IMR-90 (cell line): ENCODE measurements around the gene ATP5F1B. TPM values are rescaled to one million over a fixed set of nuclear protein-coding genes. Genes with fewer than 3 reads are reported as not detected.
A peak's percentile ranks its signal among the peaks of the same experiment; 100 is the strongest.

Source experiments
- ATAC-seq: fragments of 200-7000 bp; cut with Tn5 transposase; 2 replicates; pipeline ENCODE4 v1.9.1; 2020; ENCODE audit warnings: low read depth, mild to moderate bottlenecking, moderate library complexity
- BruUV-seq: library from RNA; stranded (reverse); fragments of 400-500 nt; replicated peaks from 2 replicates; lab custom pipeline; 2021; lab: Mats Ljungman, UMichigan
- CTCF ChIA-PET: fragments of 300-600 bp; formaldehyde crosslinking; extraction: SDS; loops from one replicate; lab custom pipeline; 2021; ENCODE audit warnings: antibody characterized with exemption; lab: Yijun Ruan, JAX
- POLR2A ChIA-PET: fragments of 300-600 bp; sonication (Branson Sonifier 250); formaldehyde crosslinking; loops from one replicate; lab custom pipeline; 2022; ENCODE audit warnings: antibody characterized with exemption; ENCODE audit not compliant: unreplicated experiment; lab: Charles Lee
- DNase-seq: peaks from one replicate; pipeline ENCODE4 v3.0.0; 2013
- H2AFZ ChIP-seq: replicated peaks from 2 replicates; pipeline ENCODE3; 2013; ENCODE audit warnings: low read length, mild to moderate bottlenecking; ENCODE audit not compliant: poor library complexity
- H2AK5ac ChIP-seq: 2 replicates; pipeline ENCODE4 v1.6.1; 2013; ENCODE audit warnings: low read depth, low read length, inconsistent platforms
- H2AK9ac ChIP-seq: replicated peaks from 2 replicates; pipeline ENCODE3; 2013; ENCODE audit warnings: mild to moderate bottlenecking, low read depth, low read length, moderate library complexity; ENCODE audit not compliant: poor library complexity
- H2BK120ac ChIP-seq: 2 replicates; pipeline ENCODE4 v1.6.1; 2013; ENCODE audit warnings: low read depth, low read length, inconsistent platforms
- H2BK15ac ChIP-seq: 3 replicates; pipeline ENCODE4 v1.6.1; 2013; ENCODE audit warnings: low read depth, low read length, inconsistent platforms
- H2BK20ac ChIP-seq: 2 replicates; pipeline ENCODE4 v1.6.1; 2013; ENCODE audit warnings: low read depth, mild to moderate bottlenecking, inconsistent platforms, low read length, moderate library complexity
- H2BK5ac ChIP-seq: 2 replicates; pipeline ENCODE4 v1.6.1; 2013; ENCODE audit warnings: mild to moderate bottlenecking, low read depth, low read length, inconsistent platforms; ENCODE audit not compliant: poor library complexity, severe bottlenecking
- H3K14ac ChIP-seq: replicated peaks from 2 replicates; pipeline ENCODE4 v1.6.1; 2013; ENCODE audit warnings: low read depth, low read length, inconsistent platforms
- H3K18ac ChIP-seq: 2 replicates; pipeline ENCODE4 v1.6.1; 2013; ENCODE audit warnings: low read depth, low read length, control low read depth
- H3K23ac ChIP-seq: 2 replicates; pipeline ENCODE4 v1.6.1; 2013; ENCODE audit warnings: low read depth, low read length, inconsistent platforms
- H3K27ac ChIP-seq: 2 replicates; pipeline ENCODE4 v1.5.1; 2013; ENCODE audit warnings: mild to moderate bottlenecking, control low read depth, low read length; ENCODE audit not compliant: insufficient read depth
- H3K27me3 ChIP-seq: 2 replicates; pipeline ENCODE4 v1.6.1; 2013; ENCODE audit warnings: low read length; ENCODE audit not compliant: control insufficient read depth, insufficient read depth
- H3K36me3 ChIP-seq: 2 replicates; pipeline ENCODE4 v1.6.1; 2013; ENCODE audit warnings: low read length, mixed read lengths; ENCODE audit not compliant: control insufficient read depth, insufficient read depth
- H3K4ac ChIP-seq: 2 replicates; pipeline ENCODE4 v1.6.1; 2013; ENCODE audit warnings: low read depth, low read length, inconsistent platforms
- H3K4me1 ChIP-seq: 2 replicates; pipeline ENCODE4 v1.6.1; 2013; ENCODE audit warnings: low read length, mixed read lengths; ENCODE audit not compliant: control insufficient read depth, insufficient read depth
- H3K4me2 ChIP-seq: 2 replicates; pipeline ENCODE4 v1.6.1; 2013; ENCODE audit warnings: low read depth, mild to moderate bottlenecking, control low read depth, low read length, moderate library complexity
- H3K4me3 ChIP-seq: 2 replicates; pipeline ENCODE4 v1.5.1; 2013; ENCODE audit warnings: low read depth, mild to moderate bottlenecking, control low read depth, low read length, moderate library complexity; ENCODE audit not compliant: insufficient read depth
- H3K56ac ChIP-seq: 2 replicates; pipeline ENCODE4 v1.6.1; 2013; ENCODE audit warnings: low read length, inconsistent platforms; ENCODE audit not compliant: insufficient read depth; ENCODE audit errors: extremely low read depth
- H3K79me1 ChIP-seq, 2 experiments: 2 replicates each; pipeline ENCODE4 v1.6.1; 2013; ENCODE audit warnings: low read length in 2 of 2, inconsistent platforms in 1 of 2, low read depth in 1 of 2
- H3K9ac ChIP-seq: 2 replicates; pipeline ENCODE4 v1.6.1; 2013; ENCODE audit warnings: low read depth, low read length, control low read depth
- H3K9me1 ChIP-seq: 2 replicates; pipeline ENCODE4 v1.6.1; 2013; ENCODE audit warnings: low read length, inconsistent platforms; ENCODE audit not compliant: insufficient read depth
- H3K9me3 ChIP-seq: 2 replicates; pipeline ENCODE4 v1.6.1; 2013; ENCODE audit warnings: low read length; ENCODE audit not compliant: control insufficient read depth, insufficient read depth
- H4K20me1 ChIP-seq: 2 replicates; pipeline ENCODE4 v1.6.1; 2013; ENCODE audit warnings: low read length, inconsistent platforms; ENCODE audit not compliant: insufficient read depth
- H4K5ac ChIP-seq: 2 replicates; pipeline ENCODE4 v1.6.1; 2013; ENCODE audit warnings: mild to moderate bottlenecking, low read depth, low read length, control low read depth
- H4K8ac ChIP-seq, 2 experiments: 2 replicates each; pipeline ENCODE4 v1.6.1; 2013; ENCODE audit warnings: low read depth in 2 of 2, low read length in 2 of 2, control low read depth in 1 of 2, inconsistent platforms in 1 of 2
- H4K91ac ChIP-seq: 2 replicates; pipeline ENCODE4 v1.6.1; 2013; ENCODE audit warnings: low read depth, low read length, inconsistent platforms; ENCODE audit not compliant: insufficient read depth
- CHD1 ChIP-seq: IDR thresholded peaks from 2 replicates; pipeline ENCODE4 v1.6.1; 2012; ENCODE audit warnings: low read depth, low read length, improper control_type of control experiment
- ELK1 ChIP-seq: fragments of 150-350 bp; IDR thresholded peaks from 2 replicates; pipeline ENCODE4 v1.6.1; 2016; ENCODE audit warnings: low read depth, mild to moderate bottlenecking, low read length, moderate library complexity, borderline replicate concordance
- MAFK ChIP-seq: IDR thresholded peaks from 2 replicates; pipeline ENCODE4 v1.6.1; 2012; ENCODE audit warnings: low read depth, low read length, improper control_type of control experiment
- WGBS, 2 experiments: methylation state at CpG; one replicate each; pipeline versions ENCODE4 v1.1.5 to v1.1.7; 2013; ENCODE audit warnings: missing lambda C conversion rate in 2 of 2; ENCODE audit not compliant: insufficient read length in 1 of 2; ENCODE audit errors: extremely low coverage in 2 of 2; 5-methylcytosine and 5-hydroxymethylcytosine counted together
- dilution Hi-C: fragments of 300-500 bp; cut with HindIII; formaldehyde crosslinking; loops from one replicate; pipeline ENCODE4 v1.14.3; 2018; ENCODE audit warnings: low sequenced_read_pairs; ENCODE audit not compliant: unreplicated experiment
- in situ Hi-C: fragments of 300-500 bp; cut with MboI; formaldehyde crosslinking; loops from 3 replicates; pipeline ENCODE4 v1.14.3; 2019; ENCODE audit warnings: low sequenced_read_pairs, inconsistent platforms, mixed read lengths
- intact Hi-C: fragments of 100-400 bp; cut with micrococcal nuclease; formaldehyde crosslinking; loops from 2 replicates; pipeline ENCODE4 v1.10.0; 2022
- polyA plus RNA-seq, 3 experiments: library from polyadenylated mRNA; depleted of rRNA; stranded (reverse); fragments of >200 nt; gene quantifications; 2 replicates each; pipeline ENCODE4 v1.2.3, GENCODE V29; 2012; ENCODE audit warnings: low replicate concordance in 1 of 3
- total RNA-seq: library from RNA; depleted of rRNA; stranded (reverse); fragments of >200 nt; gene quantifications from 2 replicates; pipeline ENCODE4 v1.2.3, GENCODE V29; 2012

The ATP5F1B gene
- total and polyA plus RNA-seq, 2 of the 4 experiments (the other 2 are of a cell fraction) = 812 to 915 TPM

GRCh38 chr12:56644654-56645053 lies 1.1 kb downstream of the ATP5F1B start:
- intact Hi-C loops = loop anchor here (1.0 to 10.0 kb wide), 2 partner anchors 42 to 360 kb away; partner anchors contain the start of gene ZBTB39
- Histone ChIP-seq H3K23ac (peak overlapping the region; percentile 80), H3K27me3 (no peaks in the 10 kb centered on the region), H3K14ac (peak overlapping the region; percentile 90), H3K9me1 (no peaks in the 10 kb centered on the region; the same call in 1 of the 2 replicates), H2AK5ac (no peak overlapping the region), H2AK9ac (no peak overlapping the region), H4K5ac (no peak overlapping the region), H3K4ac (no peak overlapping the region), H3K4me2 (peak overlapping the region; percentile 97), H4K8ac (no peak overlapping the region), H2BK5ac (peak overlapping the region; percentile 68), H3K9me3 (no peaks in the 10 kb centered on the region), H3K4me3 (peak overlapping the region; percentile 74), H2BK20ac (no peak overlapping the region), H3K4me1 (no peaks in the 10 kb centered on the region), H4K20me1 (peaks cover 34% of the 10 kb centered on the region), H3K79me1 (peaks cover 14 to 31% of the 10 kb centered on the region in 2 experiments; a peak in 3 of 4 replicates), H4K91ac (no peak overlapping the region), H3K27ac (no peak overlapping the region), H3K36me3 (peaks cover 32% of the 10 kb centered on the region), H2AFZ (no peak overlapping the region), H2BK15ac (no peak overlapping the region), H3K56ac (no peak overlapping the region), H3K18ac (no peak overlapping the region), H3K9ac (peak overlapping the region; percentile 87), H2BK120ac (no peak overlapping the region)
- in situ Hi-C loops = no loop called here
- CTCF ChIA-PET = interaction anchor here (3.7 kb wide), 1 partner anchor 8 kb away, joined by 11 read pairs; no protein-coding TSS in a partner anchor
- DNase-seq = no peak
- dilution Hi-C loops = no loop called here
- POLR2A ChIA-PET = no interaction called here
- WGBS, 2 experiments = no CpG with 5 or more reads among the region's 4 CpGs
- no peak for ATAC-seq
- TF ChIP-seq MAFK = no peak
- TF ChIP-seq ELK1 = no peak
- TF ChIP-seq CHD1 = no peak
- no TSS peak for BruUV-seq
